ENCODE data around the gene PDE3B.
A peak's percentile ranks its signal among the peaks of the same experiment; 100 is the strongest.
"Not testable (repeated sequence)": the region's sequence is repeated elsewhere in the genome, so short reads cannot be mapped to it uniquely, and the experiment has no call there.

The PDE3B gene

GRCh38 chr11:14669958-14670357 lies 26.4 kb downstream of the PDE3B start:
- H3K4me3 ChIP-seq (ENCODE audit: low read length): no peak overlapping the region
- no peak for DNase-seq (ENCODE audit: low read depth, low spot score)

GRCh38 chr11:14672635-14673034 lies 29.0 kb downstream of the PDE3B start:
- H3K4me3 ChIP-seq (ENCODE audit: low read length): no peak overlapping the region
- DNase-seq (ENCODE audit: low read depth, low spot score): no peak

- DNase-seq (ENCODE audit: low read depth, low spot score): no peak
- H3K4me3 ChIP-seq (ENCODE audit: low read length): no peak overlapping the region
These were observed 29.8 kb downstream of the PDE3B start for GRCh38 chr11:14673421-14673820.

- DNase-seq (ENCODE audit: low read depth, low spot score): no peak
- no peak overlapping the region for H3K4me3 ChIP-seq (ENCODE audit: low read length)
These were observed 30.3 kb downstream of the PDE3B start for GRCh38 chr11:14673824-14674405.

- DNase-seq (ENCODE audit: low read depth, low spot score): no peak
- no peak overlapping the region for H3K4me3 ChIP-seq (ENCODE audit: low read length)
These were observed 32.5 kb downstream of the PDE3B start for GRCh38 chr11:14676068-14676467.

- H3K4me3 ChIP-seq (ENCODE audit: low read length): no peak overlapping the region
- no peak for DNase-seq (ENCODE audit: low read depth, low spot score)
These were observed 33.5 kb downstream of the PDE3B start for GRCh38 chr11:14677146-14677545.

- no peak overlapping the region for H3K4me3 ChIP-seq (ENCODE audit: low read length)
- no peak for DNase-seq (ENCODE audit: low read depth, low spot score)
These were observed 34.7 kb downstream of the PDE3B start for GRCh38 chr11:14678350-14678749.

GRCh38 chr11:14679662-14680061 lies 36.1 kb downstream of the PDE3B start:
- no peak overlapping the region for H3K4me3 ChIP-seq (ENCODE audit: low read length)
- DNase-seq (ENCODE audit: low read depth, low spot score): no peak

GRCh38 chr11:14684234-14684915 lies 40.8 kb downstream of the PDE3B start:
- peak; percentile 62 for DNase-seq (ENCODE audit: low read depth, low spot score)
- not testable (repeated sequence) for H3K4me3 ChIP-seq (ENCODE audit: low read length)

- no peak for DNase-seq (ENCODE audit: low read depth, low spot score)
- H3K4me3 ChIP-seq (ENCODE audit: low read length): no peak overlapping the region
These were observed 43.9 kb downstream of the PDE3B start for GRCh38 chr11:14687456-14687855.

GRCh38 chr11:14687943-14688627 lies 44.5 kb downstream of the PDE3B start:
- DNase-seq (ENCODE audit: low read depth, low spot score): no peak
- no peak overlapping the region for H3K4me3 ChIP-seq (ENCODE audit: low read length)

- not testable (repeated sequence) for H3K4me3 ChIP-seq (ENCODE audit: low read length)
These were observed 52.1 kb downstream of the PDE3B start for GRCh38 chr11:14695656-14696055.

GRCh38 chr11:14698771-14699170 lies 55.2 kb downstream of the PDE3B start:
- no peak overlapping the region for H3K4me3 ChIP-seq (ENCODE audit: low read length)
- no peak for DNase-seq (ENCODE audit: low read depth, low spot score)

More at GRCh38 chr11:14695656-14696055, 52.1 kb downstream of the PDE3B start:
- DNase-seq (ENCODE audit: low read depth, low spot score): not testable (repeated sequence)

- H3K4me3 ChIP-seq (ENCODE audit: low read length): no peak overlapping the region
- DNase-seq (ENCODE audit: low read depth, low spot score): no peak
These were observed 57.0 kb downstream of the PDE3B start for GRCh38 chr11:14700593-14700992.

- DNase-seq (ENCODE audit: low read depth, low spot score): no peak
- no peak overlapping the region for H3K4me3 ChIP-seq (ENCODE audit: low read length)
These were observed 59.2 kb downstream of the PDE3B start for GRCh38 chr11:14702760-14703159.

GRCh38 chr11:14703731-14704130 lies 60.1 kb downstream of the PDE3B start:
- no peak overlapping the region for H3K4me3 ChIP-seq (ENCODE audit: low read length)
- no peak for DNase-seq (ENCODE audit: low read depth, low spot score)

GRCh38 chr11:14705067-14705466 lies 61.5 kb downstream of the PDE3B start:
- no peak overlapping the region for H3K4me3 ChIP-seq (ENCODE audit: low read length)
- DNase-seq (ENCODE audit: low read depth, low spot score): no peak

- DNase-seq (ENCODE audit: low read depth, low spot score): peak; percentile 73
These were observed 70.1 kb downstream of the PDE3B start for GRCh38 chr11:14713496-14714244.

GRCh38 chr11:14715669-14716068 lies 72.1 kb downstream of the PDE3B start:
- H3K4me3 ChIP-seq (ENCODE audit: low read length); DNase-seq (ENCODE audit: low read depth, low spot score): not testable (repeated sequence)

More at GRCh38 chr11:14713496-14714244, 70.1 kb downstream of the PDE3B start:
- no peak overlapping the region for H3K4me3 ChIP-seq (ENCODE audit: low read length)

- H3K4me3 ChIP-seq (ENCODE audit: low read length): no peak overlapping the region
- DNase-seq (ENCODE audit: low read depth, low spot score): no peak
These were observed 78.9 kb downstream of the PDE3B start for GRCh38 chr11:14722496-14722895.

Data from Jurkat, Clone E6-1 (cell line).